Anterior cingulate cortex (tissue), 58 donors: ENCODE data around the gene SNAI3.

Source experiments
- DNase-seq, 58 donors: peaks; one replicate each; lab custom pipeline; 2025; lab: John Stamatoyannopoulos, UW

SNAI3 gene

DNA sequence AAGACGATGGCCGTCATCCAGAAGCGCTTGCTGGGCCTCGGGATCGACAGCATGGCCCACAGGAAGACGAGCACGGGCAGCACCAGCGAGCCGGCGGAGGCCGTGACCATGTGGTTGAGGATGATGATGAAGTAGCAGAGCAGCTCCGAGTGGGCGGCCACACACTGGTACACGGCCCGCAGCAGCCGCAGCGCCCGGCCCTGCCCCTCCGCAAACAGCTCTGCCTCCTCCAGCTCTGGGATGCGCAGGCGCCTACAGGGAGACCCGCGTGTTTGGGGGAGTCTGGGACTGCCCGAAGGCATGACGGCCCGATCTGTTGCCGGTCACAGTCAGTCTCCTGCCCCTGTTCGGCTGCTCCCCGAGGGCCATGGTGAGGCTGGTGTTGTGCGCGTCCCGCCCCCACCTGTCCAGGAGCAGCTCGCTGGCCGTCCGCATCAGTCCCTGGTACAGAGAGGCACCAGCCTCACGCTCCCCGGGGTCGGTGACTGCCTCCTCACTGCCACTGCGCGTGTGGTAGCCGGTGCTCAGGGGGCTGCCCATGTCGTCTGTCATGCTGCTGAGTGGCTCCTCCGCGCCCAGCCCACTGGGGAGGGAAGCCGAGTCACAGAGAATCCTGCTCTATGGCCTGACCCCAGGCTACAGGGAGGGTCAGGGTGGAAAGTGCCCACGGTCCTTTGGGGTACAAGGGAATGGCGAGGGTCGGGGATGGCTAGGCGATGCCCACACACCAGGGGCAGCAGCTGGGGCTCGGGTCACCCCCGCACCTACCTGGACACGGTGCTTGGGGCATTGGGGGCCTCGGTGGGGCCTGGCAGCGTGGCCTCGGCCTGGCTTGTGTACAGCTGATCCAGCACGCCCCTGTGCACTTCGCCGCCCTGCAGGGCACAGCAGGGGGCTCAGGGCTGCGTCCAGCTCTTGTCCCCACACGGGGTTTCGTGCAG is 35.8 kb upstream of the SNAI3 start:
- DNase-seq = no peak

DNA sequence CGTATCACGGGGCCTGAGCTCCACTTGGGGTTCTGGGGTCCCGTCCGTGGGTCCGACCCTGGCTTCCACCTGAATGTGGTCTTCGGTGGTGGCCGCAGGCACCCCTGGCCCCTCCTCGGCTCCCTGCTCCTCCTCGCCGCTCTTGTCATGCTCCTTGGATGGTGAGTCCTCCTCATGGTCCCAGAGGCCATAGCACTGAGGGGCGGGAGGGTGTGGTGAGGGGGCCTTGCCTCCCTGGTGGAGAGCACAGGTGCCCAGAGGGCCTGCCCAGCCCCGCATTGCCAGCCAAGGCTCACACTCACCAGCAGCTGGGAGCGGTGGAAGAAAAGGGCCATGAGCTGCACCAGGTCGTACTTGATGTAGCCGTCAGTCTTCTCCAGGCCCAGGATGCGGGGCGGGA is 34.9 kb upstream of the SNAI3 start:
- no peak for DNase-seq

DNA sequence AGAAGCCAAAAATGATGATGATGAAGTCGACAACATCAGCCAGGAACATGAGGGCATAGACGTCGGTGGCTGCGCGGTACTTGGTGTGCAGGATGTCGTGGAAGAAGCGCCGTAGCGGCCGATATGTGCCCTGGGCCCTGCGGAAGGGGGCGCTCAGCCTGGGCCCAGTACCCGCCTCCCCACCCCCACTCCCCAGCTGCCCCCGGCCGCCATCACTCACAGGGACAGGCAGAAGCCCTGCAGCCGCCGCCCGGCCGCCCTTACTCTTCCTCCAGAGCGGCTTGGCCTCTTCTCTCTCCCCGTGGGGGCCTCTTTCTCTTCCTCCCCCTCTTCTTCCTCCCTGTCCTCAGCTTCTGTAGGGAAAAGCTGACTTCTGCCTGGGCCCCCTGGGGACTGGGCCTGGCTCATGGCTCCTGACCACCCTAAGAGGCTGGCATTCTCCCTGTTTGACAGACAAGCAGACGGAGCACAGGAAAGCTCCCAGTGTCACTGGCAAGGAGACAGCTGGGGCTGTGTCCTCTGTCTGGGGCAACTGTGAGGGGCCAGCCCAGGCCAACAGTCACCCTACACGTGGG is 34.2 kb upstream of the SNAI3 start:
- DNase-seq = no peak

DNA sequence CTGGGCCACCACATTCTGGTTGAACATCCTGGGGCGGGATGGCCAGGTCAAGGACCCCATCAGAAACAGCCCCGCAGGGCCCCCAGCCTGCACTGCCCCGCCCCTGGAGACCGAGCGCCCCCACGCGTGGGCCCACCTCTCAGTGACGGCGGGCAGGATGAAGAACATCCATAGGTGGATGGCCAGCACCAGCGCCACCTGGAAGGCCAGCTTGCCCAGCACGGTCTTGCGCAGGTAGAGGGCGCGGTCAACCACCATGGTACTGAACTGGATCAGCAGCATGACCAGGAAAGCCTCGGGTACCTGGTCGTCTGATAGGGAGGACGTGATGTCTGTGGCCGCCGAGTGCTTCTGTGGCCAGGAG is 33.6 kb upstream of the SNAI3 start:
- no peak for DNase-seq

DNA sequence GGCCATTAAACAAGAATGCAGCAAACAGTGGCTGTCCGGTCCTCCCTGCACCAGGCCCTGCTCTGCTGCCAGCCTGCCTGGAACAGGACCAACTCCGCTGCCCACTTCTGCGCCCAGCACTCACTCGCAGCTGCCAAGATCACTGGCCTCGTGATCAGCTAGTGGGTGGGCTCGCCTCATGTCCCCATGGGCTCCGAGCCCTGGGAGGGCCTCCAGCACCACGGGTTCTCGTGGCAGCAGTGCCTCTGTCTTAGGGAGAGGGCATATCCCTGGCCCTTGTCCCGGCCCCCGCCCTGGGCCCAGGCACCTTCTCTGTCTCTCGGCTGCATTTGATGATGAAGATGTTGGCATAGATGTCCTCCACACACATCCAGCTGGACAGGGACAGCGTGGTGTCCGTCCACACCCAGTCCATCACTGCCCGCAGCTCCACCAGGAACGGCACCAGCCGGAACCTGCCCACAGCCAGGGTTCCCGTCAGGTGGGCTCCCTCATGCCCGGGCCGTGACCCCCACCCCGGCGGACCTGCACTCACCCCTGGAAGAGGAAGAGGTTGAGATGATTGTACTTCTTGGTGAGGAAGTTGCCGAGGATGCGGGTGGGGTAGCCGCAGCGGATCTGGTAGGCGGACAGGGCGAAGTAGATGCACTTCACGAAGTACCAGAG is 33.1 kb upstream of the SNAI3 start:
- DNase-seq = peak in 57 of 58 donors; percentile 16 to 94 (median 84)

DNA sequence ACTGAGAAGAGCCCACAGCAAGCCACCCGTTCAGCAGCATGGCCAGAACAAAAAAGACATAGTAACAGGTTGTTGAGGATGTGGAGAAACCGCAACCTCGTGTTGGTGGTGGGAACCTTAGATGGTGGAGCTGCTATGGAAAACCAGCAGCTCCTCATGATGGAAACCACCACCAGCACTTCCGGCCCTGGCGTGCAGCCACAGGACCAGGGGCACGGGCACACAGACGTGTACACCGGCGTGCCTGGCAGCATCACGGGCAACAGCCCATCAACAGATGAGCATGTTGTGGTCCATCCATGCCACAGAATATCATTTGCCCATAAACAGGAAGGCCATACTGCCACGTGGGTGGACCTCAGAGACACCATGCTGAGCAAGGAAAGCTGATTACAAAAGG is 31.9 kb upstream of the SNAI3 start:
- no peak for DNase-seq

DNA sequence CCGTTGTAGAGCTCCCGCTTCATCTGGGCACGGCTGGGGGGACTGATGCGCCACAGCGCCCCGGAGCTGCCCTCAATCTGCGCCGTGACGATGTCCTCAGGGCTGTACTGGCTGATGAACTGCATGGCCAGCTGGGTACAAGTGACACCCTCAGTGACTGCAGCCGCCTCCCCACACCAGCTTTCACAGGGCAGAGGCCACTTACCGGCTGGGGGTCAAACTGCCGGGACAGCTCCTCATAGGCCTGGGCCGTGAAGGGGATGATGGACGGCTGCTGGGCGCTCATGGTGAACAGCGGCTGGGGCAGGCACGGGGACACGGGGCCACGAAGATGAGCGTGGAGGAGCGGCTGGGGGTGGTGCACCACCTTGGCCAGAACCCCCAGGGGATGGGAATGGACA is 30.3 kb upstream of the SNAI3 start:
- DNase-seq = no peak

DNA sequence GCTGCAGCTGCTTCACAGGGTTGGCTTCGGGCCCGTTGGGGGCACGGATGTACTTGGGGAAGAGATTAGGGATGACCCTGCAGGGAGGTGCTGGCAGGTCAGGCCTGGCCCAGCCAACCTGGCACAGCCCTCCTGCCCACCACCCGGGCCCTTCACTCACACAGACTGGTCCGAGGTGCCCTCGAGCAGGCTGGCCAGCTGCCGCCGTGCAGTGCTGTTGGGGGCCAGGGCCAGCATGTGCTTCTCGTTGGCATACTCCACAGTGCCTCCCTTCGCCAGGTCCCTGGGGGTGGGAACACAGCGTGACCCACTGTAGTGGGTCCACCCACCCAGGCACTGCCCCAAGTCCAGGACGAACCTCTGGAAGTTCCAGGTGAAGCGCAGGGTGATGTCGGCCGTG is 29.9 kb upstream of the SNAI3 start:
- DNase-seq = no peak

DNA sequence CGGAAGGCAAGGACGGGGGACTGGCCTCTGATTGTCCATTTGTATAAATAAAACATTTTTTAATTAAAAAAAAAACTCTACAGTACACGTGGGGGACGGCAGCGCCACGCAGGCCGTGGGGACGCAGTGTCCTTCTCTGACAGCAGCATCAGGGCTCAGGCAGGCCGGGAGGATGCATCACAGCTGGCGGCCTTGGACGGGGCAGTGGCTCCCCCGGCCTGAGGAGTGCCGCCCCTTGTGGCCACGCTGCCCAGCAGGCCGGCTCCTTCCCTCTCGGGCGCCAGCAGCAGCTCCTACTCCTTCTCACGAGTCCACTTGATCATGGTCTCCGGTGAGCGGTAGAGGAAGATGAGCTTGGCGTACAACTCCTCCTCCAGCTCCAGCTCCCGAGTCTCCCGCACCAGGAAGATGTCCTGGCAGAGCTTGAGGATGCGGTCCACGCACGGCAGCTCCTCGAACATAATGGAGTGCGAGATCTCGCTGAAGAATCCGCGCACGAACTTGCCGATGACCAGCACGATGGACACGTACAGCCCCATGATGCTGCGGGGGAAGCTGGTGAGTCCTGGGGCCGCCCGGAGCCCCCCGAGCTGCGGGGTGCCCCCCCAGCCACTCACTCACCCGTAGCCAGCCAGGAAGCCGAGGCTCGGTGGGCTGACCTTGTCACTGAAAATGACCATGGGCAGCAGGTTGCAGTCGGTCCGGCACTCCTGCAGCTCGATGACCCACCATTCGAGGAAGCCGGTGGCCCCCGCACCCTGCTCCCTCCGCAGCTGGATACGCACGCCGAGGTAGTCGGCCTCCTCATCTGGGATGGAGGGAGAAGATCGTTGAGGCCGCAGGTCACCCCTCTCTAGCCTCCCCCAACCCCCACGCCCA is 29.2 kb upstream of the SNAI3 start:
- no peak for DNase-seq

DNA sequence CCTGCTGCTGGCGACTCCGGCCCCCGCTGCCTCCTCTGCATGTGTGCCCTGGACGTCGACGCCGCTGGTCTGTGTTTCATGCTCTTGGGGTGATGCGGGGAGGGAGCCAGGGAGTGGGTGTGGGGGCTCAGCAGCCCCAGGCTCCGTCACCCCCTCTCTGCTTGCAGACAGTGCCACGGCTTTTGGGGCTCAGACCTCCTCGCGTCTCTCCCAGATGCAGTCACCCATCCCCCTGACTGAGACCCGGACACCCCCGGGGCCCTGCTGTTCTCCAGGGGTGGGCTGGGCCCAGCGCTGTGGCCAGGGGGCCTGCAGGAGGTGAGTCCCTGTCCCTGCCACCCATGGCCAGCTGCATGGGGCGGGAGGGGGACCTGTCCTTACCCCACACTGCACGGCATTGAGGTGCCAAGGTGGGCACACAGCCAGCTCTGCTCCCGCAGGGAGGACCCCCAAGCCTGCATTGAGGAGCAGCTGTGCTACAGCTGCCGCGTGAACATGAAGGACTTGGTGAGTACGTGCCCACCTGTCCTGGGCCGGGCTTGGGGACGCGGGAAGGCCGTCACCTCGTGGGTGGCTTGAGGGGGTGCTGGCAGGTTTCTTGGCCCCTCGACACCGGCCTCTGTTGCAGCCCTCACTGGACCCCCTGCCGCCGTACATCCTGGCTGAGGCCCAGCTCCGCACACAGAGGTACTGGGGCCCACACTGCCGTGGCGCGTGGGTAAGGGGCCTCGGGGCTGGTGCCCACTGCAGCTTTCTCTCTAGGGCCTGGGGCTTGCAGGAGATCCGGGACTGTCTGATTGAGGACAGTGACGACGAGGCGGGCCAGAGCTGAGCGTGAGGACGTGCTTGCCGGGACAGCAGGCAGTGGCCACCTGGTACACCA is 28.4 kb upstream of the SNAI3 start:
- DNase-seq = no peak

DNA sequence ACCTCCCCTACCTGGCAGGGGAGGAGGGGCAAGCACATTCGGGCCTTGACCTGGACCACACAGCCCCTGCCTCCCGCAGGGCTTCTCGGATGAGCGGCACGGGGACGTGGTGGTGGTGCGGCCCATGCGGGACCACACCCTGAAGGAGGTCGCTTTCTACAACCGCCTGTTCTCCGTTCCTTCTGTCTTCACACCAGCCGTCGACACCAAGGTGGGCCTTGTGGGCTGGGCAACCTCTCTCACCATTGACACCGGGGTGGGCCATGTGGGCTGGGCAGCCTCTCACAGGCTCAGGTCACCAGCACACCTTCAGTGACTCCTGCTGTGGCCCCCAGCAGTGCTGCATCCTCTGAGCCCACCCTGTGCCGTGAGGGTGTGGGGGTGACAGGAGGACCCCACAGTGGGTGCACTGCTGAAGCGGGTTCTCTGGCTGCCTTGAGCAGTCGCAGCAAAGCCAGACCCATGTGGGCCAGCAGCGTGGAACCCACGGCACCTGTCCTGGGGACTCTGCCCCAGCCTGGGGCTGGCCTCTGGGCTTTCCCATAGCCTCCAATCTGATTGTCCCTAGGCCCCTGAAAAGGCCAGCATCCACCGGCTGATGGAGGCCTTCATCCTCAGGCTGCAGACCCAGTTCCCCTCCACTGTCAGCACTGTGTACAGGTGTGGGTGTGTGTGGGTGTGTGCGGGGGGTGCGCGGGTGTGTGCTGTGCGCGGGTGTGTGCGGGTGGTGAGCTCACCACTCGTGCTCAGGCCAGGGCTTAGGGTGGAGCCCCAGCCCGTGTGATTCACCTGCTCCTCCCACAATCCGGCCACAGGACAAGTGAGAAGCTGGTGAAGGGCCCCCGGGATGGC is 27.5 kb upstream of the SNAI3 start:
- DNase-seq = no peak

DNA sequence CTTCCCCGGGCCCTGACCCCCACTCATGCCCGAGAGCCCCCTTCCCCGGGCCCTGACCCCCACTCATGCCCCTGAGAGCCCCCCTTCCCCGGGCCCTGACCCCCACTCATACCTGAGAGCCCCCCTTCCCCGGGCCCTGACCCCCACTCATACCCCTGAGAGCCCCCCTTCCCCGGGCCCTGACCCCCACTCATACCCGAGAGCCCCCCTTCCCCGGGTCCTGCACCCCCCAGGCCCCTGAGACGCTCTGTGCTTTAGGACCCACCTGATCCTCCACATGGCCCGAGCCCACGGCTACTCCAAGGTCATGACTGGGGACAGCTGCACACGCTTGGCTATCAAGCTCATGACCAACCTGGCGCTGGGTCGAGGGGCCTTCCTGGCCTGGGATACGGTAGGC is 26.7 kb upstream of the SNAI3 start:
- DNase-seq = no peak

DNA sequence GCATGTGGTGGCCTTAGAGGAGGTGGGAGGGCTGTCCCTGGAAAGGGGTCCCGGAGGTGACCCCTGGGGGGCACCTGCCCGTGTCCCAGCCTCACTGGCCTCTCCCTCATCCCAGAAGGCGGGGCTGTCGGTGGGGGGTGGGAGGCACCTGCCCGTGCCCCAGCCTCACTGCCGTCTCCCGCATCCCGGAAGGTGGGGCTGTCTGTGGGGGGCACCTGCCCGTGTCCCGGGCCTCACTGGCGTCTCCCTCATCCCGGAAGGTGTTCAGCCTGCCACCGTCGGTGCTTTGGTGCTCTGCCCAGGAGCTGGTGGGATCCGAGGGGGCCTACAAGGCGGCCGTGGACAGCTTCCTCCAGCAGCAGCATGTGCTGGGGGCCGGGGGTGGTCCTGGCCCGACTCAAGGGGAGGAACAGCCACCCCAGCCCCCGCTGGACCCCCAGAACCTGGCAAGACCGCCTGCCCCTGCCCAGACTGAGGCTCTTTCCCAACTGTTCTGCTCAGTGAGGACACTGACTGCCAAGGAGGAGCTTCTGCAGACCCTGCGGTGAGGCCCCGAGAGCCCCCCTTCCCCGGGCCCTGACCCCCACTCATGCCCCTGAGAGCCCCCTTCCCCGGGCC is 26.2 kb upstream of the SNAI3 start:
- DNase-seq = no peak

DNA sequence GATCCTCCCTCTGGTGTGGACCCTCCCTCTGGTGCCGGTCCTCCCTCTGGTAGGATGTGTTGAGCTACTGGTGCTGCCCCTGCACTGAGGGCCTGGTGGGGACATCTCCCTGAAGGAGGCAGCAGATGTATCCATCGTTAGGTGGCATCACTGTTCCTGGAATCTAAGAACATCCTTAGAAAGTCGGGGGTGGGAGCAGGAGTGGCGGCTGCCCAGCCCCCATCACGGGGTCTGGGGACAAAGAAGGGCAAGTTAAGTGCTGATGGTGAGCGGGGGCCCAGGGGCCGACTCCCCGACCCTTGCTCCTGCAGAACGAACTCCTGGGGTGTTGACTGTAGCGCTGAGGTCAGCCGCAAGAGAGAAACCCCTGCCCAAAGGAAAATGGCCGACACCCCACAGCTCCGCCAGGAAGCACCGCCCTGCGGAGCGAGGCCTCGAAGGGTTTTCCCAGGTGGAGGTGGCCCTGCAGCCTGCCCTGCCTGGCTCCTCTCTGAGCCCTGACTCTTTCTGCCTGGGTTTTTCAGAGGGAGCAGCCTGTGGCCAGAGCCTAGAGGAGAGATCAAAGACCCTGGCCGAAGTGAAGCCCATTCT is 25.5 kb upstream of the SNAI3 start:
- DNase-seq = no peak

DNA sequence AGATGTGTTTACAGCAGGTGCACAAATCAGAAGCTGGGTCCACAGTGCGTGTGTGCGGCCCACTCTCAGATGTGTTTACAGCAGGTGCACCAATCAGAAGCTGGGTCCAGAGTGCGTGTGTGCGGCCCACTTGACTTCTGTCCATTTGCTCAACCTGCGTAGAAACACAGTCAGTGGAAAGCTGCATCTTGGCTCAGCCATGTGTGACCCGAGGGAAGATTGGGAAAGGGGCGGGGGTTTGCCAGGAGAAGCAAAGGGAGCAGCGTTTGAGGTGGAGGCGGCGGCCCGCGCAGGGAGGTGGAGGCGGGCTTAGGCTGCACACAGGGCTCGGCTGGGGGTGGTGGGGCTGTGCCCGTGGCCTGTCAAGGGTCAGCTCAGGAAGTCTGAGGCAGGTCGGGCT is 24.2 kb upstream of the SNAI3 start:
- DNase-seq = no peak

DNA sequence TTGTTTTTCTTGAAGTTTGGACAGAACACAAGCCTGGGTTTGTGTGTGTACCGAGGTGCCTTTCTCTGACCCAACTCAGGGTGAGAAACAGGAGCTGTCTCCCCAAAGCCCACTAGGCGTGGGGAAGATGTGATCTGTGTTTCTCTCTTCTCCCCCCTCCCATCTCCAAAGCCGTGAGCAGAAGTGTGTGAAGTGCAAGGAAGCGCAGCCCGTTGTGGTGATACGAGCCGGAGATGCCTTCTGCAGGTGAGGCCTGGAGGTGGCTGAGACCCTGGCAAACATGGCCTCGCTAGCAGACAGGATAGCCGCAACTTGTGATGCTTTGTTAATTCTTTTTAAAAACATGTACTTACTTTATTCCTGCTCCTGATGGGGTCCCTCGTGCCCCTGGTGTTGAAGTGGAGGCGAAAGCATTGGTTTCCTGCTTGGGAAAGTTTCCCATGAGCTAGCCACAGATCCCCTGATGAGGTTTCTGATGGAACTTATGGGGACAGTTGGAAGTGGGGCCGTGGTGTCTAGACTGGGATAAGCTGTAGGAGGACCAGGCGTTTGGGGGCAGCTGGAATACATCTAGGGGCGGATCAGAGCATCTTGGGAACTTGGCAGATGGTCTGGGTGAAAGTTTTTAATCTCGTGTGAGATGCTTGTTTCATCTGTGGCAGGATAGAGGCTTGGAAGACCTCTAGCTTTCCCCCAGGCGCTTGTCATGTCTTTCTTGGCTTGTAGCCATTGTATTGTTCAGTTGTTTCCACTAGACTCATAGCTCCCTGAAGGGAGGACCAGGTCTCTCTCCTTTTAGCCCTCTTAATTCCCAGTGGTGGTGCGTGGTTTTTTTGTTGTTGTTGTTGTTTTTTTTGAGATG is 20.9 kb upstream of the SNAI3 start:
- DNase-seq = no peak
